Measurements from ENCODE around the gene NTN4. TPM values are rescaled to one million over a fixed set of nuclear protein-coding genes. Genes with fewer than 3 reads are reported as not detected.

Gene NTN4
- total RNA-seq, 1 experiment from 2014 or later: 0.17 TPM

- no peak overlapping the region for H3K18ac ChIP-seq (ENCODE audit: insufficient read length, low read depth, low read length)
- H3K79me1 ChIP-seq (ENCODE audit: insufficient read depth, low read depth, low read length, poor library complexity, severe bottlenecking): no peaks in the 10 kb centered on the region
- Mint-ChIP-seq H3K36me3 (ENCODE audit: insufficient read depth in 1 of 3, low read depth in 3 of 3) (peaks cover 0 to 4% (median 3%) of the 10 kb centered on the region in 3 experiments; a peak in 2 of 7 replicates), H3K27me3 (ENCODE audit: low read depth) (no peaks in the 10 kb centered on the region), H3K4me1 (peaks cover 21 to 22% of the 10 kb centered on the region in 2 experiments), H3K4me3 (no peak overlapping the region), H3K9me3 (no peaks in the 10 kb centered on the region), H3K27ac (peak overlapping the region in 2 of 3 experiments; percentile 4 to 12; a peak in 2 of 7 replicates)
- H3K14ac ChIP-seq (ENCODE audit: insufficient read depth, low read length): no peak overlapping the region
- H3K27ac ChIP-seq (ENCODE audit: insufficient read length, low read depth, low read length): no peak overlapping the region
- H3K9me3 ChIP-seq (ENCODE audit: control insufficient read depth, low read depth, low read length): no peaks in the 10 kb centered on the region
- no peak overlapping the region for H4K5ac ChIP-seq (ENCODE audit: insufficient read length, low read depth, low read length)
- H3K56ac ChIP-seq (ENCODE audit: insufficient read length, low read depth, low read length): no peak overlapping the region
- no peak overlapping the region for H2BK120ac ChIP-seq (ENCODE audit: low read depth, low read length, poor library complexity, severe bottlenecking)
- no peak overlapping the region for H4K91ac ChIP-seq (ENCODE audit: insufficient read length, low read depth, low read length)
- no peak overlapping the region for H2AFZ ChIP-seq (ENCODE audit: low read length)
- H2BK15ac ChIP-seq (ENCODE audit: low read depth, low read length): no peak overlapping the region
- H3K27me3 ChIP-seq (ENCODE audit: insufficient read depth, low read length): no peaks in the 10 kb centered on the region
- no peaks in the 10 kb centered on the region for H3K23me2 ChIP-seq (ENCODE audit: insufficient read length, low read depth, low read length, poor library complexity, severe bottlenecking)
- H2AK5ac ChIP-seq (ENCODE audit: insufficient read length, low read length): no peak overlapping the region
- H4K8ac ChIP-seq (replicated peaks; ENCODE audit: insufficient read length, low read depth, low read length): no peak overlapping the region
- no peak overlapping the region for H3K4me2 ChIP-seq (ENCODE audit: insufficient read depth, insufficient read length, low read length)
- no peak overlapping the region for H2BK5ac ChIP-seq (ENCODE audit: insufficient read length, low read length)
- no peak overlapping the region for H3K4ac ChIP-seq (ENCODE audit: low read depth, low read length)
- no peaks in the 10 kb centered on the region for H4K20me1 ChIP-seq (ENCODE audit: control insufficient read depth, insufficient read depth, insufficient read length)
- no peak overlapping the region for H3K23ac ChIP-seq (ENCODE audit: insufficient read length, low read depth, low read length)
- no peak for DNase-seq
- no peak overlapping the region for H2BK12ac ChIP-seq (ENCODE audit: insufficient read length, low read depth, low read length)
- H3T11ph ChIP-seq (ENCODE audit: low read length): no peak overlapping the region
- TF ChIP-seq CTCF (conservative IDR thresholded peaks at IDR 0.05): no peak
- peak overlapping the region; percentile 26 for H2BK20ac ChIP-seq (ENCODE audit: low read depth, low read length, poor library complexity, severe bottlenecking)
- H3K9ac ChIP-seq (ENCODE audit: extremely low read depth, insufficient read length, low read length): no peak overlapping the region
- no peaks in the 10 kb centered on the region; the same call in 1 of the 2 replicates for H3K4me1 ChIP-seq (ENCODE audit: insufficient read depth, low read length)
- no peaks in the 10 kb centered on the region for H3K79me2 ChIP-seq (ENCODE audit: insufficient read depth, low read length)
These were observed 174.8 kb downstream of the NTN4 start for GRCh38 chr12:95615749-95616148.
